Activated CD4-positive, CD25-positive, alpha-beta regulatory T cell treated with anti-CD3 and anti-CD28 coated beads, Interleukin-2, amount 50 U/mL, for 24 hours (primary cell): Measurements from ENCODE around the gene TRPM4.

Source experiments
- ATAC-seq, 2 donors: fragments of 150-1000 bp; cut with Tn5 transposase; one replicate each; pipeline ENCODE4 v1.10.0; 2021; ENCODE audit warnings: mild to moderate bottlenecking in 1 of 2, moderate library complexity in 1 of 2

Gene TRPM4

DNA sequence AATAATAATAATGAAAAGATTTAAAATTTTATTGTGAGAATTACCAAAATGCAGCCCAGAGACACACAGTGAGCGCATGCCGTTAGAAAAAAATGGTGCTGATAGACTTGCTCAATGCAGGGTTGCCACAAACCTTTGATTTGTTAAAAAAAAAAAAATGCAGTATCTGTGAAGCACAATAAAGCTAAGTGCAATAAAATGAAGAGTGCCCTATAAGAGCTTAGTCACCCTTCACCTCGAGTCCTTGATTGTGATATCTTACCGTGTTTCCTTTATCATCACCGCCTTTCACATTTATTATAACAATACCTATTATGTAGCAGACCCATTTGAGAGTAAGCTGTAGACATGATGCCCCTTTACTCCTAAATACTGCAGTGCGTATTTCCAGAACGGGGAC is 84.2 kb downstream of the TRPM4 start:
- ATAC-seq = no peak

- no peak for ATAC-seq
Measured at GRCh38 chr19:49243129-49243528, 85.5 kb downstream of the TRPM4 start.

GRCh38 chr19:49243726-49244125 is 86.1 kb downstream of the TRPM4 start:
- ATAC-seq = no peak

DNA sequence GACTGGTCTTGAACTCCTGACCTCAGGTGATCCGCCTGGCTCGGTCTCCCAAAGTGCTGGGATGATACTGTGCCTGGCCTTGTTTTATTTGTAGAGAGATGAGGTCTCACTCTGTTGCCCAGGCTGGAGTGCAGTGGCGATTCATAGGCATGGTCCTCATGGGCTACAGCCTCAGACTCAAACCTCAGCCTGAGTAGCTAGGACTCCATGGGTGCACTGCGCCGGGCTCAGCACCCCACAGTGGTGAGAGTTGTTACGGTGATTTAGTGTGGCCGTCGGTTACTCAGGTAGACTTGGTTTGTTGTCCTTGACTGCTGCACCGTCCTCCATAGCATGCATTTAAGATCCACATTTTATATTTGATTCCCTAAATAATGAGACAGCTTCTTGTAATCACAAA is 86.7 kb downstream of the TRPM4 start:
- no peak for ATAC-seq

- no peak for ATAC-seq
Measured at GRCh38 chr19:49247676-49248075, 90.1 kb downstream of the TRPM4 start.

DNA sequence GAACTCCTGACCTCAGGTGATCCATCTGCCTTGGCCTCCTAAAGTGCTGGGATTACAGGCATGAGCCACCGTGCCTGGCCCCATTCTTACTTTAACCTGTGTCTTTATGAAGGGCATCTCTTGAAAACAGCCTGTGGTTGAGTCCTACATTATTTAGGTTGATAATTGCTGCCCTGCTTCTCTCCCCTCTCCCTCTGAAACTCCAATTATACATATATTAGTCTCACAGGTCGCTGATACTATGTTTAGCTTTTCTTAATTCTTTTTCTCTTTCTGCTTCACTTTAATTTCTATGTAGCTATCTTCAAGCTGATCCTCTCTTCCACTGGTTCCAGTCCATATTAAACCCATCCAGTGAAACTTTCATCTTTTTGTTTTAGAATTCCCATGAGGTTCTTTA is 92.3 kb downstream of the TRPM4 start:
- ATAC-seq = no peak

DNA sequence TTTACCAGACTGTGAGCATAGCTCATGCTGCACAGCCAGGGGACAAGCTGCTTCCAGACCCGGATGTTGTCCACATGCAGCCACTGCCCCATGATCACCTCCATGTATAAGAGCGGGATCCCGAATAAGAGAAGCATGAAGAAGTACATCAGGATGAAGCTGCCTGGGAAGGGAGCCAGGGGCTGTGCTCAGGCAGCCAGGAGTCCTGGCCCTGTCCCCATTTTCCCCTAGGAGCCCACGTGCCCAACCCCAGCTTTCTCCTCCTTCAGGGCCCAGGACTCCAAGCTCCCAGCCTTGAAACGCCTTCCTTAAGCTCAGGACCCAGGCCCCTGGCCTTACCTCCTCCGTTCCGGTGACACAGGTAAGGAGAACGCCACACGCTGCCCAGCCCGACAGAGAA is 98.1 kb downstream of the TRPM4 start:
- ATAC-seq = no peak

- no peak for ATAC-seq
Measured at GRCh38 chr19:49256691-49257090, 99.1 kb downstream of the TRPM4 start.
